ENCODE data around the gene PYY.
A peak's percentile ranks its signal among the peaks of the same experiment; 100 is the strongest.
"Not testable (repeated sequence)": the region's sequence is repeated elsewhere in the genome, so short reads cannot be mapped to it uniquely, and the experiment has no call there.

Gene PYY

DNA sequence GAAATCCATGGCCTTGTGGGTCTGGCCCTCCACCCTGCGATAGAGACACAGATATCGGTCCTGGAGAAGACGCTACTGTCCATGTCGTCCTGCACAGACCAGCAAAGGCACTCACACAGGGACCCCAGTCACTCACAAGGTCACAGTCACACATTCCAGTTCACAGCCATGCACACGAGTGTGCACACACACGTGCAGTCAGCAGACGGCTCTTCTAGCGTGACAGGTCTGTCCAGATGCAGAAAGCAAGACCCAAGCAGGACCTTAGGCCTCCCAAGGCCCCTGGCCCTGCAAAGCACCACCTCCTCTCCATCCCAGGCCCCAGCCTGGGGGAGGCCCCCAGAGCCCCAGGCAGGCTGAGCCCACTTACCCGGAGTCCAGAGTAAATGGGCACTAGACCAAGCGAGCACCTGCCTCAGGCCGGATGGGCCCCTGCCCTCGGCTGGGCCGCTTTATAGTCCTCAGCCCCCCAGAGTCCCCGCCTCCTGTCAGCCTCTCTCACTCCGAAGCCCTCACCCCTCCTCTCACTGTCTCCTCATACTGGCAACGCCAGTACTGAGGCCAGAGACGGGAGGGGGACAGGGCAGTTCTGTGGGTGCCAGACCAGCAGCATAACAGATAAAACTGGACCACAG, 11.6 kb downstream of the PYY start, which contains the start of gene PPY:
Gene PPY, minus strand, starts transcription at position 426 of the 635 bp plus-strand sequence. CDS start 822 bp downstream, outside the sequence.
- DNase-seq: no peak

DNA sequence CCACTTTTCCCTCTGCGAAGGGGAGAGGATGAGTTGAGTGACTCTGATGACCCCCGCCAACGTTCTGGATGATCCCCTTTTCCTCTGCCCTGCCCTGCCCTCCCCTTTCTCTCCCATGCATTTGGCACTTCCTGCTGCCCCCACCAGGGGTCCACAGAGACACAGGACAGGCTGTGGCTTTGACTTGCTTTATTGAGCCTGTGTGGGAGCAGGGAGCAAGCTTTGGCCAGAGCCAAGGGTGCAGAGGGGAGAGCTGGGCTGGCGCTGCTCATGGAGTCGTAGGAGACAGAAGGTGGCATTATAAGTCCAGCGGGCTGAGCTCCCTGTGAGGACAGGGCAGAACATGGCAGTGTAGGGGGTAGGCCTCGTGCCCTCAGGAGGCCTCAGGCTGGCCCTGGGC, 13.1 kb downstream of the PYY start:
- DNase-seq: peak; percentile 46

DNA sequence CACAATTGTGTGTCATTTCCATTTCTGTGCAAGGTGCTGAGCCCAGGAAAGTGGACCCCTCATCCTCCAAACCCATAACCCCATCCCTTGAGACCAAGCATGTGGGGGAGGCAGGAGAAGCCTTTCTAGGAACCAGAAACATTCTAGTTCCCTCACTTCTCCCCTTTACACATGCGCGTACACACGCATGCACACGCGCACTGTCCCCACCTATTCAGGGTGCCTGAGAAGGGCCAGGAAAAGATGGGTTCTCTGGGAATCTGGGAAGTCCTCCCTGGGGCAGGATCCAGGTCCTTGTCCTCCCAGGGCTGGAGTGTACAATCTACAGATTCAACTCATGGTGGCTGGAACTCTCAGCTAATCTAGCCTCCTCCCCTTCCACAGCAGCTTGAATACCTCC, 13.9 kb downstream of the PYY start:
- DNase-seq: no peak

DNA sequence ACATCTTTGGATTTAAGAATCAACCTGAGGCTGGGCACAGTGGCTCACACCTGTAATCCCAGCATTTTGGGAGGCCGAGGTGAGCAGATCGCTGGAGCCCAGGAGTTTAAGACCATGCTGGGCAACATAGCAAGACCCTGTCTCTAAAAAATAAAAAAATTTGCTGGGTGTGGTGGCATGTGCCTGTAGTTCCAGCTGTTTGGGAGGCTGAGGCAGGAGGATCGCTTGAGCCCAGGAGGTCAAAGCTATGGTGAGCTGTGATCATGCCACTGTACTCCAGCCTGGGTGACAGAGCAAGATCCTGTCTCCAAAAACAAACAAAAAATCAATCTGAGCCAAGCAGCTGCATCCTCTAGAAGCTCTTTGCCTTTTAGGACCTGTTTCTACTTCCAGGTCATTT, 14.3 kb downstream of the PYY start:
- not testable (repeated sequence) for DNase-seq

DNA sequence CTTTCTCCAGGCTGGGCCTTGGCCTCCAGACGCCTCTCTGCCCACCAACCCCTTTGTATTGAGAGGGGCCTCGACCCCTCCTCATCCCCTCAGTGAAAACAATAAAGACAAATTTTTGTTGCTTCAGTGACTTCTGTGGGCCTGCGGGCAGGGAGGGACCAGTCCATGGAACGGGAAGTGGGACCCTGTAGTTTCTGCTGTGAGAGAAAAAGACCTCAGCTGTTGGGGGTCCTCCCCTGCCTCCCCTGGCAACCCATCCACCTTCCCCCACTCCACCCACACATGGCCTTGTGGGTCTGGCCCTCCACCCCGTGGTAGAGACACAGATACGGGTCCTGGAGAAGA, 14.9 kb downstream of the PYY start:
- DNase-seq: no peak

DNA sequence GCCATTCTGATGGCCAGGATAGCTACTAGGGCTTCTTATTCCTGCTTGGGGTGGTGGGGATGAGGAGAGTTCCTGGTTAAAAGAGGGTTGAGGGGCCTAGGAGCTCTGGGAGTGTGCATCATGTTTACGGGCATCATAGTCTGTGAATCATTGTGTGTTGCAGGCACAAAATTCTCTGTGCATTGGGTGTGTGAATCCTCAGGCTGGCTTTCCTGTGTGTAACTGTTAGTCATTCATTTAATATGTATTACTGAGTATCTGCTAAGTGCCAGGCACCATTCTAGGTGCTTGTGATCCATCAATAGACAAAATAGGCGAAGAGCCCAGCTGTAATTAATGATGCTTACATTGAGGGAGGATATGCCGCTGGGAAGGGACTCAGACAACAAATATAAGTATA, 17.3 kb downstream of the PYY start:
- DNase-seq: no peak

DNA sequence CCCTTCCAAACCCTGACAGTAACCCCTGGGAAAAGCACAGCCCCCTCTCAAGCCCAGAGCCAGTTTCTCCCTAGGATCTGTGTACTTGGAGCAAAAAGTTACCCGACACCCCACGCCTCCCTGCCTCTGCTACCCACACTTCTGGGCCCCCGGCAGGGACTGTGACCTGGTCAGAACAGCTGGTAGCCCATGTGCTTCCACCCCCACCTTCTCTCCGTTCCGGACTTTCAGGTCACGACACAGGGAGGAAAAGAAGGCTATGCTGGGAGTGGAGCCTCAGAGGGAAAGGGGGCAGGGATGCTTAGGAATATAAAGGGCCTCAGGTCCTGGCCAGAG, 17.8 kb downstream of the PYY start:
- no peak for DNase-seq

DNA sequence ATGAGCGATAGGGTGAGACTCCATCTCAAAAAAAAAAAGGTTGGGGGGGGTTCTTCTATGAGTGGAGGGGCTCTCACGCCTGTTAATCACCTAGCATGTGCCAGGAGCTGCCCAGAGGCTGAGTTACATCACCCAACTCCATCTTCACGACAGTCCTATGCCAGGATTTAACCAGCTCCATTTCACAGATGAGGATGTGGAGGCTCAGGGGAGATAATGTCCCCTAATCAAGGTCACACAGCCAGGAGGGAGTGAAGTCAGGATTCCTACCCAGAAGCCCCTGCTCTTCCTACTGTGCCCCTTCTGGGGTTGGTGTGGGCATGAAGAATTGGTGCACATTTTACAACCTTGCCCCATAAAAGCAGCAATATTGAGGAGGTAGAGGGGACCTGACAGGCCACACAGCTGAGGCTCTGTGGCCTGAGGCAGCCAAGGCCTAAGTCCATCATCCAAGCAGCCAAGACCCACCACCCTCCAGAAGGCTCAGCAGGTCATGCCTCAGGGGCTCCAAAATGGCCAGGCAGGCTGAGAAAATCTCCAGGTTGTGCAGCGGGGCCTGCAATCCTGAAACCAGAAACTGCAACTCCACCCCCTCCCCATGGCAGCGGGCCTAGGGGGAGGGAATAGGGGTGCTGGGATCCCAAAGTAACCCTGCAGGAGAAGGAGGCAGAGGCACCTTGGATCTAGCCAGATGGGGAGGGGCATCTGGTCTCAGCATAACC, 18.4 kb downstream of the PYY start:
- no peak for DNase-seq

DNA sequence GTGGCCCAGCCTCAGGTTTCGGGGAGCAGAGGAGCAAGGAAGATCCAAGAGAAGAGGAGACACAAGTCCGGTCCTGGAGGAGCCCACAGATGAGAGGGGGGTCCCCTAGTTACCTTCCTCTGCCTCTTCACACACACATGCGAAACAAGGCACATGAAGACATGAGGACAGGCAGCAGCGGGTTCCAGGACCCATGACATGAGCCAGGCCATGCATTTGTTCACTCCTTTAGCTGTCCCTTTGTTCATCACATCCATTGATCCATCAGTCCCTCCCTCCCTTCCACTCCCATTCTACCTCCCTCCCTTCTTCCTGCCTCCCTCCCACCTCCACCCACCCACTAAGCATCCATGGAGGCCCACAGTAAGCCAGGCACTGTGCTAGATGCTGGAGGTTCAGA, 20.8 kb downstream of the PYY start:
- no peak for DNase-seq

DNA sequence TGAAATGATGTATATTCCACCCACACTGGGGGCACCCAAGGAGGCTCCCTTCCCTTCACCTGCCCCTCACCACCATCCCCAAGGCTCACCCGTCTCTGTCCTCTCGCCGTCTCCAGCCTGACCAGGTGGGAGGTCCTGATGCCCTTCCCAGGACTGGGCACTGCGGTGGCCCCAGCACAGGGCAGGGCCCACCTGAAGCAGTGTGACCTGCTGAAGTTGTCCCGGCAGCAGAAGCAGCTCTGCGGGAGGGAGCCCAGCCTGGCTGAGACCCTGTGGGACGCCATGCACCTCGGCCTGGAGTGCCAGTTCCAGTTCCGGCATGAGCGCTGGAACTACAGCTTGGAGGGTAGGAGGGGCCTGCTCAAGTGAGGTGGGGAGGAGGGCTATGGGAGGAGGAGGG, 21.4 kb downstream of the PYY start:
- DNase-seq: no peak

DNA sequence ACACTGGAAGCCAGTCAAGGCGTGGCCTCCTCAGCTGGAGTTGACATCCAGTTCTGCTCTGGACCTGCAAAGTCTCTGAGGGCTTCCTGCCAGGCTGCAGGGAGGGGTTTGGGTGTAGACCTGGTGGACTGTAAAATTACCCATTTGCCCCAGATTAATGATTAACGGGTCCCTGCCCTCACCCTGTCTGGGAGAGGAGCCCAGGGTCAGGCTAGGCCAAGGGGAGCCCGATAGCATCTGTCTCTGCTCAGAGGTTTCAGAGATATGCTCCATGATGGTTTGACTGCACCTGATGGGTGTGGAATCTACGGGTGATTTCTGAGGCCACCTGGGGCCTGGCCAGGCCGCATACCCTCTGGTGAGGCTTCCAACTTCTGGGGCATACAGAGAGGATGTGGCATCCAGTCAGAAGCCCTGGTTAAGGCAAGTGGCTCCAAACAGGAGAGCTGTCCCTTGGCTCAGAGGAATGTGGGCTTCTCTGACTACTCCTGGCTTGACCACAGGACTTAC, 22.6 kb downstream of the PYY start:
- no peak for DNase-seq

DNA sequence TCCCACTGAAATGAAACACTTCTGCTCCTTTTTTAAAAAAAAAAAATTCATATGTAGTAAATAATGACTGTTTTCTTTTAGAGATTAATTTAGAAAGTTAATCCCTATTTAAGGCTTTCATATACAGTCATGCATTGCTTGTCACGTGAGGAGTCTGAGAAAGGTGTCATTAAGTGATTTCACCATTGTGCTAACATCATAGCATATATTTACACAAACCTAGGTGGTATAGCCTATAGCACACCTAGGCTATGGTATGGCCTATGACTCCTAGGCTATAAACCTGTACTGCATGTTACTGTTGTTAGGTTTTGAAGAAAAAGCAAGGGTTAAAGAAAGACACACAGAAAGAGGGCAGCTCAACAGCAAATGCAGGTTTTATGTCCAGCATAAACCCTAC, 25.1 kb downstream of the PYY start:
- no peak for DNase-seq

DNA sequence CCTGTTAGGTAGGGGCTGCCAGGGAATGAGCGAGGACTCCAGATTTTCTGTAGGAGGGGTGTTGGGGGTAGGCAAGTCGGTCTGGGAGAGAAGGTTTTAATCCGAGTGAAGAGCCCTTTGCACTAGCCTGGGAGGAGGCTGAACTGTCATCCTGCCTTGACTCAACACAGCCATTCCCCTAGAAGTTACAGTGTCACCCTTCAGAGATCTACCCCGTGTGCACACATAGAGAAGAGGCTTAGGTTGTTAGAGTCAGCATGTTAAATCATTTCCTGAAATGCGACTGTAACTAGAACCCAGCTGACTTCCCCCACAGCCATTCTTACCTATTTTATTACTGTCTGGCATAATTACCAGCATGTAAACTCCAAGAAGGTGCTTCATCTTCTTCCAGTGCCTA, 25.8 kb downstream of the PYY start:
- not testable (repeated sequence) for DNase-seq

DNA sequence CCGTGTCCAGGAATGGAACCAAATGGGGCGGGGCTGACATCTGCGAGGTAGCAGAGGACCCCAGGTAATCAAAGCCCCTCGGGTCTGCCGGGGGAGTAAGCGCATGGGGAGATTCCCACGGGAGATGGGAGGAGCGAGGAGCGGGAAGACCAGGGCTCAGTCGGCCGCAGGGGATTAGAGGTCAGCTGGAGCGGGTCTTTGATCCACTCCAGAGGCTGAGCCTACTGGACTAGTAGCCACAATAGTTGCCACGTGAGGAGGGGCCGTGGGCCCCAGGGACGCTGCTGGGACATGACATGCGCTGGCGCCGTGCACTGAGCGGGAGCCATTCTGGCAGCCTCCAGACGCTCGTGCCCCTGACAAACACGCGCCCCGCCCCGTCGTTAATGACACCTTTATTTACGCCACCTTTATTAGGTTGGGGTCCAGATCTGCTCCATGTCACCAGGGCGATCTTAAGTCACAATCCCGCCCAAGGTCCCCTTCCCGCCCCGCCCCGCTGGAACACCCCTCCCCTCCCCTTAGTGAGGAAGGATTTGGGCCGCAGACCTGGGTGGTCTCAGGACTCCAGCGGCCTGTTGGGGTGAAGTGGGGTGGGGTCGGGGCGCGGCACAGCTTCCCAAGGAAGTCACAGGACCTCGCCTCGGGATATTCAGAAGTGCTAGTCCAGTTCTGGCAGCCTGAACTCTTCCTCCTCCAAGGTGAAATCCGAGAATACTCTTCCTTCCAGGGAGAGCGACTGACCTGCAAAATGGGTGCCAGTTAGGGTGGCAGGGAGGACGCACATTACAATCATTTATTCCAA, 26.5 kb downstream of the PYY start:
- DNase-seq: no peak

DNA sequence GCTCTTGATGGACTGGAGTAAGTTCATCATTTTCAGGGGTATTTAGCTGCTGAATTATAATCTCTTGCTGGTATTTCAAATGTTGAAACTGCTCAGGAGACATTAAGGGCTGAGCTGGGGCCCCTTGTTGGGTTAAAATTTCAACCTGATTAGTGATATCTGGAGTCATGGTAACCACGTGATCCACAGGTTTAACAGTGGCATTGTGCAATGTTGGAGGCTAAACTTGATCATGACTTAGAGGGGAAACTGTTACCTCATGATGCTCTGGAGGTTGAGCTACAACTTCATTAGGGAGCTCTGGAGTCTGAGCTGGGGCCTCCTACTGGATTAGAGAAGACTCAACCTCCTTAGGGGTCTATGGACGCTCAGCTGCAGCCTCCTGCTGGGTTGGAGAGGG, 29.2 kb downstream of the PYY start:
- DNase-seq: no peak

DNA sequence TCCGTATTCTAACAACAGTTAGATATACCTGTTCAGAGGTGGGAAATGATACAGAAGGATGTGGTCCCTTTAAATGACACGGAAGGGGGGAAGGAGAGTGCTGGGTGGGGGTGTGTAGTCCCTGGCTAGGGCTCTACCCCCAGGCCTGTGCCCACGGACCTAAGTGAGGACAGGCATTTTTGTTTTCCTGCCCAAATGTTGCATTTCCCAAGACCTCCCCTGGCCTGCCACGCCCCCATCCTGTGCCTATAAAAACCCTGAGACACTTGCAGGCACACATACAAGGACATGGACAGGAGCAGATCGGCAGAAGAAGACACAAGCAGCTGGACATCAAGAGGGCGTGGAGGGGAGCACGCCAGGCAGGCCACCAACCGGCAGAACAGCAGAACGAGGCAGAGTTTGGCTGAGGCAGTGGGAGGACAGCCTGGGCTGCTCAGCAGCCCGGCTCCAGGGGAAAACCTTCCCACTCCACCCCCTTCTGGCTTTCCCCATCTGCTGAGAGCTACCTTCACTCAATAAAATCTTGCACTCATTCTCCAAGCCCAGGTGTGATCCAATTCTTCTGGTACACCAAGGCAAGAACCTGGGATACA, 33.1 kb downstream of the PYY start:
- DNase-seq: no peak

DNA sequence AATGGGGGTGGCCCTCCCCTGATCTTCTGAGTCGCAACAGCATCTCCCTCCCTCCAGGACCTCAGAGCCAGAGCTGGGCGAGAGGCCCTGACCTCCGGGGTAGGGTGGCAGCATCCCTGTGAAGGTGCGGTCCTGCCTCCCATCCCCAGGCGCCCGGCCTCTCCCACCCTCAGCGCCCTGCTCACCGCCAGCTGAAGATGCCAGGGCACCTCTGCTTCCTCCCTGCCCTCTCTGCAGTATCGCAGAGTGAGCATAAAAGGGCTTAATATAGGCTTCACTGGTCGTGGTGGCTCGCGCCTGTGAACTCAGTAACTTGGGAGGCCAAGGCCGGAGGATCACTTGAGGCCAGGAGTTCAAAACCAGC, 35.7 kb downstream of the PYY start:
- DNase-seq: no peak

DNA sequence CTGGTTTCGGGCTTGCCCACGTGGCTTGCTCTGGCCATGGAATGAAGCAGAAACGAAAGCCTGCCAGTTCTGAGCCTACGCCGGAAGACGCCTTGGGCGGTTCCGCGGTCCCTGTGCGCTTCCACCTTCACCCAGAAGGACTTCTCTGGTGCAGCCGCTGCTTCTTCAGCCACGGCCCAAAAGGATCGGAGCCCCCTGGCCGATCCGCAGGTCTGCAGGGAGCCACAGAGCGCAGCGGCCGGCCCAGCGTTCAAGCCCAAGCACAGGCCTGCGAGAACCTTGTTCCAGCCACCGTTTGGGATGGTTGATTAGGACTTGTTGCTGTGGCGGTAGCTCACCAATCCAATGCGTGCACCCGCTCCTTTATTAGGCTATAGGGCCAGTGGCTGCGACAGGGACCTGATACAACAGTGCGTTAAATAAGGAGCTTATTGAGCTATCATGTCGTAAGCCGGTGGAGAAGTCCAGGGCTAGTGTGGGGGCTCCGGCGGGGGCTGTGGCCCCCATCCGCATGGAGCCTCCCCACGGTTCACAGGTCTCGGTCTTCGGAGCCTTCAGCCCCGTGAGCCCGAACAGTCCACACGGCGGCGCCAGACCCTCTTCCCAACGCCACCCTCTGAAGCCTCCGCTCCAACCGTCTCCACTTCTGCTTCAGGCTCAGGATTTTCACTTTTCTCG, 36.3 kb downstream of the PYY start:
- DNase-seq: no peak

DNA sequence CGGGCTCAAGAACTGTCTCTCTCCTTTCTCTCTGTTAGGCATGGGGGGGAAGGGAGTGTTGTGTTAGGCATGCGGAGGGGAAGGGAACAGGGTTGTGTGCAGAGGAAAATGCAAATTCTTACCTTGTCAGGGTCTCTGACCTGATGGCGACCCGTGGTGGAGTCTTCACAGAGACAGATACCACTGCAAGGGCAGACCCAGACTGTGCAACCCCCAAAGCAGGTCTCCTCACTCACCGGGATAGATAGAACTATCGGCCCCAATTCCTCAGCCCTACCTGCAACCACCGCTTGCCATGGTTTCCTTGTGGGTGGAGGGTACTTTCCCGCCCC, 36.8 kb downstream of the PYY start:
- DNase-seq: no peak

DNA sequence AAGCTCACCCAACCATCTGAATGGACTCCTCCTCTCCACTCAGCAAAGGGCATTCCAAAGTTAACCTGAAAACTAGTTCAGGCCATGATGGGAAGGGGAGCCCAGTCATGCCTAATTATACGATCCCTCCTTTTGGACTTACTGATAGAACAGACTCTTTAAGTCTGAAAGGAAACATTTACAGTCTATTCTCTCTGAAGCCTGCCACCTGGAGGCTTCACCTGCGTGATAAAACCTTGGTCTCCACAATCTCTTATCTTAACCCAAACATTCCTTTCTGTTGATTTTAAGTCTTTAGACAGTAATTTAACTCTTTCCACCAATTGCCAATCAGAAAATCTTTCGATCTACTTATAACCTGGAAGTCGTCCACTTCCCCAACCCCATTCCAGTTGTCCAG, 37.4 kb downstream of the PYY start:
- DNase-seq: no peak

DNA sequence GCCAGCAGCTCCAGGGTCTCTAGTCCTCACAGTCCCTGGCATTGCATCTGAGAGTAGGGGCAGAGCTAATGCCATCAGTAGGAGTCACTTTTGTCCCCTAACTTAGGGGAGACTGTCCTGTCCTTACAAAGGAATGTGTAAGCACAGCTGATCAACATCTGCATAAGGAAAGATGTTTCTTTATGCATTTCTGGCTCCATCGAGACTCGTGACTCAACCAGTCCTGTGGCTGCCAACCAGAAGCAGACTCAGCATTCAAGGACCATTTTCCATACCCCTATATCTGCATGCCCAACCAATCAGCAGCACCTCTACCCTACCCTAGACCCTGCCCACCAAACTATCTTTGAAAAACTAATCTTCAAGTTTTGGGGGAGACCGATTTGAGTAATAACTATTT, 38.2 kb downstream of the PYY start:
- DNase-seq: no peak

DNA sequence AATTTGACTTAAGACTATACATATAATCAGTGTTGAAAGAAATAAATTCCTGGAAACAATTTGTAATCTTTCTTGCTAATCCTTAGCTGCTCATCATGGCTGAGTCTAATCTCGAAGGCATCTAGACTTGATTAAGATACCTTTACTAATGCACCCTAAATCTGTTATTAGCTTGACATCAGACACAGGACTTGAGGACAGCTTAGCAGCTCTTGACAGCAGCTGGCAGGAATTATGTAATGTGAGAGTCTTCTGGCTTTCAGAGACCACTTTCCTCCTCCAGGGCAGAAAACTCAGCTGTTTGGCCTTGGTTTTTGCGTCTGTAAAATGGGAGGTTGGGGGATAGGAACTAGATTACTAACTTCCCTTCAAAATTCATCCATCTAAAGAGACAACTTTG, 39.3 kb downstream of the PYY start:
- no peak for DNase-seq

DNA sequence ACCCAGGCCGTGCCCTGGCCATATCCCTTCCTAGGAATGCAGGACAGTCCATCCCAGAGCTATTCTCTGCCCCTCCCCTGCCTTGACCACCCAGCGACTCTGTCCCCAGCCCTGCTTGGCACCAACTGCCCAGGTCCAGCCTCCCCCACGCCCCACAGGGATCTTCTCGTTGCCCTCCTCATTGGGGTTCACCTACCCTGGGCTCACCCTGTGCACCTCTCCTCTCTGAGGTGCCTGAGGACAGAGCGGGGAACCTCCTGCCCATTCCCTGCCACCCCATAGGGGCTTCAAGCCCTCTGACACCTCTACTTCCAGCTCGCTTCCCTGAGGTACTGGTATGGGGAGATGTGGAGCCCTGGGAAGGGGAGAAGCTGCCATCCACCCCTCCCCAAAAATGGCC, 40.2 kb downstream of the PYY start:
- no peak for DNase-seq
